AG08395 (cell line): Measurements from ENCODE around the gene NTM.

Source experiments
- DNase-seq: peaks from one replicate; pipeline ENCODE4 v3.0.0; 2012; ENCODE audit warnings: mixed read lengths, low spot score

Gene NTM

GRCh38 chr11:132263241-132263640, 892.8 kb downstream of the NTM start:
- no peak for DNase-seq

GRCh38 chr11:132263875-132264274, 893.5 kb downstream of the NTM start:
- DNase-seq: no peak

GRCh38 chr11:132264616-132265015, 894.2 kb downstream of the NTM start:
- no peak for DNase-seq

- peak; percentile 41 for DNase-seq
Observed at GRCh38 chr11:132278801-132279574, 908.6 kb downstream of the NTM start.

GRCh38 chr11:132284048-132284447, 913.6 kb downstream of the NTM start:
- DNase-seq: no peak

GRCh38 chr11:132284611-132285010, 914.2 kb downstream of the NTM start:
- DNase-seq: no peak

- no peak for DNase-seq
Observed at GRCh38 chr11:132285631-132286030, 915.2 kb downstream of the NTM start.

GRCh38 chr11:132286106-132286505, 915.7 kb downstream of the NTM start:
- no peak for DNase-seq

- no peak for DNase-seq
Observed at GRCh38 chr11:132288036-132288435, 917.6 kb downstream of the NTM start.

- no peak for DNase-seq
Observed at GRCh38 chr11:132289590-132290256, 919.3 kb downstream of the NTM start.

GRCh38 chr11:132293586-132293985, 923.2 kb downstream of the NTM start:
- no peak for DNase-seq

- no peak for DNase-seq
Observed at GRCh38 chr11:132296946-132297610, 926.7 kb downstream of the NTM start.

GRCh38 chr11:132298357-132298756, 927.9 kb downstream of the NTM start:
- no peak for DNase-seq

GRCh38 chr11:132300283-132300682, 929.9 kb downstream of the NTM start:
- peak; percentile 26 for DNase-seq

GRCh38 chr11:132301465-132301864, 931.0 kb downstream of the NTM start:
- no peak for DNase-seq

- no peak for DNase-seq
Observed at GRCh38 chr11:132301900-132302299, 931.5 kb downstream of the NTM start.

- DNase-seq: no peak
Observed at GRCh38 chr11:132307309-132308020, 937.0 kb downstream of the NTM start.

- no peak for DNase-seq
Observed at GRCh38 chr11:132310390-132311375, 940.3 kb downstream of the NTM start.

GRCh38 chr11:132311703-132312102, 941.3 kb downstream of the NTM start:
- no peak for DNase-seq

- peak; percentile 10 for DNase-seq
Observed at GRCh38 chr11:132312161-132312560, 941.7 kb downstream of the NTM start.

- DNase-seq: peak; percentile 51
Observed at GRCh38 chr11:132312701-132313111, 942.3 kb downstream of the NTM start.
